A549 (cell line): ENCODE measurements around the gene PLCB1.

Source experiments
- CTCF ChIP-seq: fragments of >200 bp; sonication (Bioruptor Twin); formaldehyde crosslinking; IDR thresholded peaks from 3 replicates; pipeline ENCODE4 v1.5.1; 2016
- JUNB ChIP-seq: fragments of >200 bp; sonication (Bioruptor Twin); formaldehyde crosslinking; IDR thresholded peaks from 2 replicates; pipeline ENCODE4 v1.6.1; 2016
- POLR2A ChIP-seq: IDR thresholded peaks from 2 replicates; pipeline ENCODE4 v1.6.1; 2012; ENCODE audit warnings: mild to moderate bottlenecking, low read length

- TF ChIP-seq CTCF: no peak
- TF ChIP-seq JUNB: no peak
- no peak for TF ChIP-seq POLR2A
These were observed 449.5 kb downstream of the PLCB1 start for GRCh38 chr20:8581446-8582183.
